HG03280 (cell line): ENCODE results near the gene TMPRSS5.
"Not testable (repeated sequence)": the region's sequence is repeated elsewhere in the genome, so short reads cannot be mapped to it uniquely, and the experiment has no call there.

Experiments used
- ATAC-seq: cut with Tn5 transposase; IDR thresholded peaks from one replicate; pipeline ENCODE4 v1.9.1; 2021; ENCODE audit warnings: mild to moderate bottlenecking, moderate library complexity; ENCODE audit not compliant: unreplicated experiment

Gene TMPRSS5

DNA sequence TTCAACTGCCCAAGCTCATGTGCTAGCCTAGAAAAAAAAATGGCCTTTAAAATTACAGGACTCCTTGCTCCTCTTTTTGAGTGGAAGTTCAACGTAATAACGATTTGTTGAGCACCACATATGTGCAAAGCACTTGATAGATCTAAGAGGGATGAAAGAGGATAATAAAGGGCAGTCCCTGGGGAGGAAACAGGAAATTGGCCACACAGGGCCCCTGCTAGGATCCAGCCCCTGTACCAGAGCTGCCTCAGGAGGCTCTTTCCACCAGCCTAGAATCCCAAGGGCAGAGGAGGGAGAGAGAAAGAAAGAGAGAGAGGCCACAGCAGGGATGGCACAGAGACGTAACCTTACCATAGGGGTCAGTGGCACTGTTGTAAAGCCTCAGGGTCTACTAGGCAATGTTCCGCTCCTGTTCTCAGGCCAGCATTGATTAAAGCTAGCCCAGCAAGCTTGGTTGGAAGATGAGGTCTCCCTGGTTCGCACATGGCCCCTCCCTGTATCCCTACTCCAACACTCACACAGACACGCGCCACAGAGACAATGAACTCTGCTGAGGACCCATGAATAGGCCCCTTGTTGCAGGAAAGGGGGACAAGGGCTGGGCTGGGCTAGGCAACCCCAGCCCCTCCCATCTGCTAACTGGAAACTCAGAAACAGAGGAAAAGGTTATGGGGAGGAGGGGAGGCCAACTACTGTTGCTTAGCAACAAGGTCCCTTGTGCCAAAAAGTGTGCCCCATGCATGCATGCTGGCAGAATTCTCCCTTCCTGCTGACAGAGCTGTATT lies at the start of gene TMPRSS5:
TSS of gene TMPRSS5 (minus strand) at position 438 of the 785 bp plus-strand sequence. CDS start at position 354, 84 bp downstream.
- ATAC-seq = no peak

DNA sequence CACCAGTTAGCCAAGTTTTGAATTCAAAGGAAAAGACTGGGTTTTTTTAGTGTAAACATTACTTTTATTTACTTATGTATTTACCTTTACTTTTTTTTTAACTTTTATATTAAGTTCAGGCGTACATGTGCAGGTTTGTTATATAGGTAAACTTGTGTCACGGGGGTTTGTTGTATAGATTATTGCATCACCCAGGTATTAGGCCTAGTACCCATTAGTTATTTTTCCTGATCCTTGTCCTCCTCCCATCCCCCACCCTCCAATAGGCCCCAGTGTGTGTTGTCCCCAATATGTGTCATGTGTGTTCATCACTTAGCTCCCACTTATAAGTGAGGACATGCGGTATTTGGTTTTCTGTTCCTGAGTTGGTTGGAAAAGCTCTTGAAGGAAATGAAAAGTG lies 46.8 kb upstream of the TMPRSS5 start:
- ATAC-seq = no peak

DNA sequence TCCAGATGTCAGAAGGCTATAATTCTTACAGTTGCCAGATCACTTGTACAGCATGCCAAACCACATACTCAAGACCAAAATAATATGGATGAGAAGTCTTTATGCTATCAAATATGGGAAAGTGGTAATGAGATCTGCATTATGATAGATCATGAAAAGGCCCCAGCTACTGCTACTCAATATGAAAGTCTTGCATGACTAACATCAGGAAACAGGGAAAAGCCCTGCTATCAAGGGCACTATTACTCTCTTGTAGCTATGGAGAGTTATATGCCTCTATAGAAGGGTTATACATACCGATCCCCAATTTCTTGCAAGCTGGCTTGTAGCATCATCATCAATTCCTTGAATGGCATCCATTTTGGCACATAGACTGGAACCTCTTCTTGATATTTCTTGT lies 30.2 kb upstream of the TMPRSS5 start:
- no peak for ATAC-seq

DNA sequence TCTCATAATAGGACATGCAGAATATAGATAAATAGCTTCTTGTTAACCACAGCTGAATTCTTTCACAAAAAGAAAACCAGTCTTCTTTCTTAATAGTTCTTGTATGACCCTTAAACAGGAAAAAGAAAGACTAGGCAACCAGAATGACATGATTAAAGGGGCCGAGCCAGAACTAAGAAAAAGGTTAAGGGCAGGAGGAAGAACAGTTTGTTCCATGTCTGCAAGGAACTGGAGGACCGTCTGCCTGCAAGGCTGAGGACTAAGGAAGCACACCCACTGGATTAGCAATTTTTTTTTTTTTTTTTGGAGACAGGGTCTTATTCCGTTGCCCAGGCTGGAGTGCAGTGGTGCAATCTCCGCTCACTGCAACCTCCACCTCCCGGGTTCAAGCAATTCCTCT lies 26.0 kb upstream of the TMPRSS5 start:
- no peak for ATAC-seq

DNA sequence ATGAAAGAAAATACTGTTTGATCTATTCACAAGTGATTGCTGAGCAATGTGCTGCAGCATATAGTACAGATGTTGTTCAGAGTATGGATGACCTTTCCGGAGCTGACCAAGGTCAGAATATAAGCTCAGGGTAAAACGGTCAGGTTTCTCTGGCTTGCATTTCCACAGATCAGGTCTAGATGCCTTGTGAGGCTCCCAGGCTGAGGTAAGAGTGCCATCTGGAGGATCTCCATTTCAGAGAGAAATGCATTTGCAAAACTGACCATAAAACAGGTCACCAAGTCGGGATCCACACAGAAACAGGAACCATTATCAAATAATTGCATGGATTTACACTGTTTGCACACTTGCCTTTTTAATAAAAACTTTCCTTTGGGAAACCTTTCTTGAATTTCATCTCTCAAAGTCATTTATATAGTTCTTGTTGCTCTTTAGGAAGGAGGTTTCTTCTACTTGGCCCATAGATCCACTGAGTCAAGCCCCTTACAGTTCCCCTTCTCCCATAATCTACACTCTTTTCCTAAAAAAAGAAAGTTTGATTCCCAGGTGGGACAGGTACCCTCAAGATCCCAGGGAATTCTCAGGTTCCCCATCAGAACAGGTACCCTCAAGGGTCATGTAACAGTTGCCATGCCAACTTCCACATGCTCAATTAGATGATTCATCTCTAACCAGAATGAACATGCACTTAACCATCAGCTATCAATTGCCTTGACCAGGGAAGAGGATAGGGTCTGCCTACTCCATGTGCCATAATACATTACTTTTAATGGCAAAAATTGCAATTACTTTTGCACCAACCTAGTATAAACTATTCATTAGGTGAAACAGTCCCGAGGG lies 25.0 kb upstream of the TMPRSS5 start:
- ATAC-seq = no peak

DNA sequence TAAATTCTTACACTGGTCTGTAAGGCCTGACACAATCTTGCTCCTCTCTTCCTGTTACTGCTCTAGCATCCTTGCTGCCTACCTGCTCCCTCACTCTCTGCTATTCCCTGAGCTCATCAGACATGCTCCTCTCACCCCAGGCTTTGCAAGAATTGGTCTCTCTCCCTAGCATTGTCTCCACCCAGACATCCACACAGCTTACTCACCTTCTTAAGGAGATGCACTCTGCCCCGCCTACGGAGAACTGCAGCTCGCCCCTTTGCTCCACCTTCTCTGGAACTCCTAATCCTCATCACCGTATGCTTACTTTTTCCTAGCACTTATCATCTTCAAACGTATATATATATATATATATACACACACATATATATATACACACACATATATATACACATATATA lies 23.3 kb upstream of the TMPRSS5 start:
- no peak for ATAC-seq

DNA sequence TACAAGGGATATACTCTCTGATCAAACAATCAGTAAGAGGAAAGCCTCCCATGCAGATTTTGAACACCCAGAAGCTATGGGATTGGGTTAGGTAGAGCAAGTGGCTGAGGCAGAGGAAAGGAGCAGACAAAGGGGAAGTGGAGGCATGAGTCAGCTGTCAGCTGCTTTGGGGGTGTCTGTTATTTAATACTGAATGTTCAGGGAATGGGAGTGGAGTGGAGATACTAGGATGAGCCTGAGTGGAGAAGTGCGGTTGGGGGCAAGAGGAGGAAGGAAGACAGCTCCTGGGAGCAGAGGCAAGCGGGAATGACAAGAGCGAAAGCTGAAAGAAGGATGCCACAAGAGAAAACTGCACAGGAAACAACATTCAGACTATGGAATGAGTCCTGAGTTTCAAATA lies 22.7 kb upstream of the TMPRSS5 start:
- ATAC-seq = no peak

DNA sequence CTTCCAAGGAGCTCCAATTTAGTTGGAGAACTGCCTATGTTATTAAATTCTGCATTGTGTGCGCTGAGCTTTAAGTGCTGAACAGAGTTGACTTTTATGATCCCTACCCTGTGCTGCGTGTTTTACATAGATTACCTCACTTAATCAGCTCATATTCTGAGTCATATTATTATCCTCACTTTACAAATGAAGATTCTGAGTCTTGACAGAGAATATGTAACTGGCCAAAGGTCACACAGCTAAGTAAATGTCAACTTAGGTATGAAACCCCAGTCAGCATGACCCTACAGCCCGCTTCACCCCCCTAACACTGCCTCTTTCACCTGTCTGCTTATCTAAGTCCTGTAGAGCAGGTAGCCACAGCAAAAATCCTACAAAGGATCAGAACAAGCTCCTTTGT lies 19.8 kb upstream of the TMPRSS5 start:
- no peak for ATAC-seq

DNA sequence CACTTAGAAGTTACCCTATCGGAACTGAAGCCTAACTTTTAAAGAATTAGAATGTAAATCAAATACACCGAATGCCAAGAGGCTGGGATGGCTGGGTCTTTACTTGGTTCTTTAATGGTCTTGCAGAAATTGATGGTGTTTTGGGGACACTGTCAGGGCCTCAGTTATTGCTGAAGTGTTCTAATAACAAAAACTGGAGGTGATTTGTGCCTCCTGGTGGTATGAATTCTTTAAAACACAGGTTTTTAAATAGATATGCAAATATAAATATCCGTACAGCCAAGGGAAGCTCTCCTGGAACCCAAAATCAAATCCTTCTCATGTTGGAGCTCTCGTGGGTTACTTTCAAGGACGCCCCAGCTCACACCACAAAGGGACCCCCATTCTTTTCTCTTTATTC lies 19.3 kb upstream of the TMPRSS5 start:
- no peak for ATAC-seq

DNA sequence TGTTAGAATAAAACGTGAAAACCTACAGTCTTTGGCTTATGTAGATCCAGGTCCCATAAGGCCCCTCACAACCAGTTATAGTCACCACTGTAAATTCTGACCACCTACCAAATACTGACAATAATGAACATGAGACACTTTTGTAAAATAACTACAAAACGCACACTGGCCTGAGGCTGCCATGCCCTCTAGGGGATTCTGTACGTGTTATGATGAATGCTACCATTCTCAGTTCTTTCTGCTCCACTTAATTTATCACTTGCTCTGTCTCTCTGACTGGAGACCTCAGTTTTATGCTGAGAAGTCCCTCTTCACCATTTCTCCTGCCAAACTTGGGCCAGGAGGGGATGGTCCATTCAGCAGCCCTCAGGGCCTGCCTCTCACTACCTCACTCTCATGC lies 18.7 kb upstream of the TMPRSS5 start:
- ATAC-seq = no peak

DNA sequence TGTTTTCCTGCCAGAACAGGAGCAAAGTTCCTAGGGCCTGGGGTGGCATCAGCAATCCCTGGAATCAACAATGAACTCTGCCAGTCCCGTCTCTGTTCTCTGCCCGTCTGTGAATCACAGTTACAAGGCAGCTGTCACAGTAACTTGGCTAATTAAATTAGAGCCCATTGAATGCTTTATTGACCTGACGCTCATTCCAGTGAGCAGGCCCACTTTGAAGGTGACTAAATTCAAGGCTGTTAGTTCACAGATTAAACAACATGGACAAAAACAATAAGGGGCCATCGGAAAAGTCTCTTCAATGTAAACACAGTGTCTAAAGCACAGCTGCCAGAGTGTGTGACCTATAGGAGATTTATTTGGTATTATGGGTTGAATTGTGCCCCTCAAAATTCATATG lies 17.7 kb upstream of the TMPRSS5 start:
- ATAC-seq = no peak

DNA sequence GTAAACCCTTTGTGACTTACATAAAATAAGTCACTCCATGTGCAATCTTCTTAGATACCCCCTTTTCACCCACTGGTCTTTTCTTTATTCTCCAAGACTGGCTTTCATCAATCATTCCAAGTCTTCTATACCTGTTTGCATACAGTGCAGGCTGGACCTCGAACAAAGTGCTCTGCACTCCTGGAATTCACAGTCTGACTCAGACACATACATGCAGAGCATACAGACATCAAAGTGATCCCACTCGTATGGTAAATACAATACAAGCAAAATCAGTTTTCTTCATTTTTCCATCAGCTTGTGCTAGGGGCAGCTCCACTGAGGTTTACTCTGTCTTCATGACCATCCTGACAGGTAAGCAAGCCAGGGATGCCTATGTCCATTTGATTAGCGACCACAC lies 16.8 kb upstream of the TMPRSS5 start:
- no peak for ATAC-seq

DNA sequence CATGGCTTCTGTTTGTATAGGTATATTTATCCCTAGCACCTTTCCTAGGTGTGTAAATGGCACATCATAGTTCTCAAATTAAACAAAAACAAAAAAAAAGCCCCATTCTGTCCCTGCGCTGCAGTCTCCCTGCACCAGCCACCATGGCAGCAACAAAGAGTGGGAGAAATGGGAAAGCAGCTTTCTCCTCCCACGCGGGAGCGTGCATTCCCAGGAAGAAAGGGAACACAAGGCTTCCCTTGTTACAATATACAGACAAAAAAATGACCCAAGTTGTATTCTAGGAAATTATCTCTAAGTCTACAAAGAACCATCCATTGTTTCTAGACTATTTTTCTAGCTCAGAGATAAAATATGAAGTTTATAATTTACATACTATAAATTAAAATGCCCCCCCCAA lies 16.1 kb upstream of the TMPRSS5 start:
- no peak for ATAC-seq

DNA sequence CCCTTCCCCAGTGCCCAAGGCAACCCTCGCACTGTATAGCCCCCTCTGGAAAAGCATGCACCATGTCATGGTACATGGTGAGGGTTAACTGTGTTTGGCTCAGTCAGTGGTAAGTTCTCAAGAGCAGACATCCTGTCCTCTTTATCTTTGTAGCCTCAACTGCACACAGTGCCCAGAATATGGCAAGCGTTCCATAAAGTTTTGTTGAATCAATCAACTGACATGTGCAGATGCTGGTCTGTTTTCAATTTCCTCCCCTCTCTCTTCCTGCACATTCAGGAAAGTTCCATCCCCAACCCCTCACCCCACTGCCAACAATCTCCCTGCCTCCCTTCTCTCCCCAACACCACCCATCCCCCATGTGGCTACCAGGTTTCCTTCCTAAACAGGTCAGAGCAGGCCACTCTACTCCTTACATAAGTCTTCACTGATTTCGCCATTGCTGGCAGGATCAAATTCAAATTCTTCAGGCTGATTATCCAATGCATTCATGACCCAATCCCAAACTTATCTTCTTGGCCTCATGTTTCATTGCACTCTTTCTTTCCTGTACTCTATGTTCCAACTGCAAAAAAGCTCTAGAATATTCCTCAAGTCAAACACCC lies 15.5 kb upstream of the TMPRSS5 start:
- ATAC-seq = no peak

DNA sequence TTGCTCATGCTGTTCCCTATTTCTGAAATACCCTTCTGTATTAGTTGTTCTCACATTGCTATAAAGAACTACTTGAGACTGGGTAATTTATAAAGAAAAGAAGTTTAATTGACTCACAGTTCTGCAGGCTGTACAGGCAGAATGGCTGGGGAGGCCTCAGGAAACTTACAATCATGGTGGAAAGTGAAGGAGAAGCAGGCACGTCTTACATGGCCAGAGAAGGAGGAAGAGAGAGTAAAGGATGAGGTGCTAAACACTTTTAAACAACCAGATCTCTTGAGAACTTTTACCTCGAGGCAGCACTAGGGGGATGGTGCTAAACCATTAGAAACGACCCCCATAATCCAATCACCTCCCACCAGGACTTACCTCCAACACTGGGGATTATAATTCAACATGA lies 14.4 kb upstream of the TMPRSS5 start:
- ATAC-seq = not testable (repeated sequence)

DNA sequence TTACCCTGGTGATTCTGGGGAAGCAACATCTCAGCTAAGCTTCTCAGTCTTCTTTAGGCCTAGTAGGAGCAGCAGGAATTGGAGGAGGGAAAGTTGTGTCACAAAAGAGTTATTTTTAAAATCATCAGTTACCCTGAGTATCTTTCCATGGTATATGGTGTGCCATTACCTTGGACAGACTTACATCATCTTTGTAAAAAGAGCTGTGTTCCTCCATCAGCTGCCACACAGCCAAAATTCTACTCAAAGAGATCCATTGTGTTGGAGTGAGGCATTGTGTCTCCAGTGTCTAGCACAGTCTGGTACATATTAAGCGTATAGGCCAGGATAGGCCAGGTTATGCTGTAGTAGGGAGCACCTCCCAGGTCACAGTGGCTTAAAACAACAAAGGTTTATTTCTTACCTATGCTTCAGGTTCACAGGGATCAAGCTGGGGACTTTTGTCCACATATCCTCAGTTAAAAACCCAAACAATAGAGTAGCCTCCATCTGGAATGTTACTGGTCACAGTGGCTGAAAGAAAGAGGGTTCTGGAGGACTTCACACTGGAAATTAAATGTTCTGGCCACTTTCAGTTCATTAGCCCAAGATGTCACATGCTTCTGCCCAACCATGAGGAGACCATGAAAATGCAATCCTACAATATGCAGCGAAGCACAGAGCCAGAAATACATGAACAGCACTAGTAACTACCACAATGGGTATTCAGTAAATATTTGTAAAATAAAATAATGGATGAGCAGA lies 9.9 kb upstream of the TMPRSS5 start:
- ATAC-seq = no peak

DNA sequence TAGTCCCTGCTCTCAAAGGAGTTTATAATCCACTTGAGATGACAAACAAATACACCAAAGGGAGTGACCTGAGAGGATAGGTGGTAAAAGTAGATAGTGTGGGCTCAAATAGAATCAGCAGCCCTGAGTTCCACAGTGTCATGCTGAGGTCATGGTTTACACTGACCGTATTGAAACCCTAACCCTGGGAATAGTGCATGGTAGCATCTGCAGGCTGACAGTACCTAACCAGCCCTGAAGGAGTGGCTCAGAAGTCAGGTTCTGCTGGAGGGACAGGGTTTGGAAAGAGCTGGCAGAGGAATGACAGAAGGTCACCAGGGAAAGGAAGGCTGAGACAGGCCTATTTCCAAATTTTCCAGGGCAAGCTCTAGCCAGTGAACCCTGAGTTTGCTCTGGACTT lies 9.2 kb upstream of the TMPRSS5 start:
- no peak for ATAC-seq

DNA sequence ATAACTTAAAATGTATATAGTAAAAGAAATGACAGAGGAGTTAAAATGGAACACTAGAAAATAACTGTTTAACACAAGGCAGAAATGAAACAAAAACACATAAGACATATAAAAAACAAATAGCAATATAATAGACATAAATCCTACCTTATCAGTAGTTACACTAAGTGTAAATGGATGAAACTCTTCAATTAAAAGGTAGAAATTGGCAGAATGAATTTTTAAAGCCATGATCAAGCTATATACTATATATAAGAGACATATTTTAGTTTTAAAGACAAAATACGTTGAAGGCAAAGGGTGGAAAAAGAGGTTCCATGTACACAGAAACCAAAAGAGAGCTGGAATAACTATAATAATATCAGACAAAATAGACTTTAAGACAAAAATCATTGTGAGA lies 4.9 kb upstream of the TMPRSS5 start:
- ATAC-seq = no peak

DNA sequence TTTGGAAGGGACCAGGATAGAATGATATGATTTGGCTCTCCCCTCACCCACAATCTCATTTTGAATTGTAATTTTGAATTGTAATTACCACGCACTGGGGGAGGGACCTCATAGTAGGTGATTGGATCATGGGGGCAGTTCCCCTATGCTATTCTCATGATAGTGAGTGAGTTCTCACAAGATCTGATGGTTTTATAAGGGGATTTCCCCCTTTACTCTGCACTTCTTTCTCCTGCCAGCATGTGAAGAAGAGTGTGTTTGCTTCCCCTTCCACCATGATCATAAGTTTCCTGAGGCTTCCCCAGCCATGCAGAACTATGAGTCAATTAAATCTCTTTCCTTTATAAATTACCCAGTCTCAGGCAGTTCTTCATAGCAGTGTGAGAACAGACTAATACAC lies 2.6 kb downstream of the TMPRSS5 start:
- not testable (repeated sequence) for ATAC-seq

DNA sequence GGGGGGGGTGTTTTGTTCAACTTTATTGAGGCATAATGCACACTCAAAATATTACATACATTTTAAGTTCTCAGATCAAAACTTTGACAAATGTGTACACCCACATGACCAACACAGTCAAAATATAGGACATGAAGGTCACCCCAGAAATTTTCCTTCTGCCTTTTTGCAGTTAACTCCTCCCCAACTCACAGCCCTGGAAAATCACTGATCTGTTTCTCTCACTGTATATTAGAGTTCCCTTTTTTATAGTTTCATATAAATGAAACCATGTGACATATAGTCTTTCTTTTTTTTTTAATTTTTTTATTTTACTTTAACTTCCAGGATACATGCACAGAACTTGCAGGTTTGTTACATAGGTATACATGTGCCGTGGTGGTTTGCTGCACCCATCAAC lies 4.6 kb downstream of the TMPRSS5 start:
- no peak for ATAC-seq

DNA sequence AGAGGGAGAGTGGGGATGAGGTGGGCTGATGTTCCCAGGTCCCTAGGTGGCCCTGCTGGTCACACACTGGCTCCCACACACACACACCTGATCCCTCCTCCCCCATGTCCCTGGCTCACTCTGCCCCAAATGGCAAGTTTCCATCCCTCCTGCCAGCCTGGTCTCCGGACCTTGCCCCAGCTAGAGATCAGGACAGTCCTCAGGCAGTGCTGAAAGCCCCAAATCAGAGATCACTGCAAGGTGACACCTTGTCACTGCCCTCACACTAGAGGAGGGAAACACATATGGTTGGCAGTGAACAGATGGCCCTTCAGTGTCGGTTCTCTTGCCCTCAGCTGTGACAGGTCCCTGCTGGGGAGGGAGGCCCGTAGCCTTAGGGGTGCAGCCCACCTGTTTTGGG lies 7.6 kb downstream of the TMPRSS5 start:
- ATAC-seq = no peak
